ENCODE measurements around the gene CLIP3. TPM values are rescaled to one million over a fixed set of nuclear protein-coding genes. Genes with fewer than 3 reads are reported as not detected.

The CLIP3 gene, protein sequence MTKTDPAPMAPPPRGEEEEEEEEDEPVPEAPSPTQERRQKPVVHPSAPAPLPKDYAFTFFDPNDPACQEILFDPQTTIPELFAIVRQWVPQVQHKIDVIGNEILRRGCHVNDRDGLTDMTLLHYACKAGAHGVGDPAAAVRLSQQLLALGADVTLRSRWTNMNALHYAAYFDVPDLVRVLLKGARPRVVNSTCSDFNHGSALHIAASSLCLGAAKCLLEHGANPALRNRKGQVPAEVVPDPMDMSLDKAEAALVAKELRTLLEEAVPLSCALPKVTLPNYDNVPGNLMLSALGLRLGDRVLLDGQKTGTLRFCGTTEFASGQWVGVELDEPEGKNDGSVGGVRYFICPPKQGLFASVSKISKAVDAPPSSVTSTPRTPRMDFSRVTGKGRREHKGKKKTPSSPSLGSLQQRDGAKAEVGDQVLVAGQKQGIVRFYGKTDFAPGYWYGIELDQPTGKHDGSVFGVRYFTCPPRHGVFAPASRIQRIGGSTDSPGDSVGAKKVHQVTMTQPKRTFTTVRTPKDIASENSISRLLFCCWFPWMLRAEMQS
- total RNA-seq (10 to 100 TPM in 5 of 7 donors, 1 to 10 TPM in 2; 6.8 to 18.0 (median 13.5) TPM), polyA plus RNA-seq (1 to 10 TPM; 2.7 to 3.2 (median 3.1) TPM)
- long read RNA-seq, donor 1, transcript CLIP3-201 (14 exons, 3,370 nt): major isoform, 5 of 24 reads
- long read RNA-seq, donor 1, partial matches to known transcripts: 17 of 24 reads
- long read RNA-seq, donor 1, other reads (novel, unspliced or antisense): 0 of 24 reads
- long read RNA-seq, donor 2, partial matches to known transcripts: 0 of 3 reads
- long read RNA-seq, donor 2, other reads (novel, unspliced or antisense): 0 of 3 reads

DNA sequence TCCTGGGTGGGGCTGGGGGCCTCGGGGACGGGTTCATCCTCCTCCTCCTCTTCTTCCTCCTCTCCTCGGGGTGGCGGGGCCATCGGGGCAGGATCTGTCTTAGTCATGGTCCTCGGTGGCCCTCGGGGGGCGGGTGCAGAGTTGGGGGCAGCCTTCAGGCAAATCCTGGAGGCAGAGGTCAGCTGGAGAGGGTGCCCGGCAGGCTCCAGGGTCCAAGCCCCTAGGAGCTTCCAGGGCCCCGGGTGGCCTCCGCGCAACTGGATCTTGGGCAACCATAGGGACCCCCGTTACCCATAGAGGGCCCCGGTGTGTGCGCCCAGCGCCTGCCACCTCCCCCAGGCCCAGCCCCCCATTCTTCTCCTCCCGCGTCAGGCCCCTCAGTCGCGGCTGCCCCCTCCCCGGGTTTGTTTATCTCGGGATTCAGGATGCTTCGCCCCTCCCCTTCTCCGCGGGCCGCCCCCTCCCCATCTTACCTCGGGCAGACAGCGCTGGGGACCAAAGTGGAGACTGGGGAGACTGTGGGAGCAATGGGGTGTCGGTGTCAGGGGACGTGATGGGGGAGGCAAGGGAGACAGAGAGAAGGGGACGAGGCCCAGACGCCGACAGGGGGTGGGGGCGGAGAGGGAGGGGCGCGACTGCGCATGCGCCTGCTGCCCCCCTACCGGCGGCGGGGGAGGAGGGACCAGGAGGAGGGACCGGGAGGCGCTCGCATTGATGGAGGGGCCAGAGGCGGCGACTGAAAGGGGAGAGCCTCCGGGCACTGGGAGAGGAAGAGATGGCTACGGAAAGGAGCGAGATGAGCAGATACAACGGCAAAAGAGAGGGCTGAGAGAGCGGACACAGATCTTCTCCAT is at the start of gene CLIP3:
Gene CLIP3, minus strand, starts transcription at position 623 of the 854 bp plus-strand sequence. Its CDS starts 516 bp downstream, at position 107.
- WGBS, 5 donors: 5 to 8% (median 8%) methylated on average over 39 to 51 of the region's 51 CpGs
- no peaks in the 10 kb centered on the region for H3K9me3 ChIP-seq
- H3K27ac ChIP-seq: peak within 1 kb of the TSS in 6 of 8 donors; percentile 17 to 70 (median 55)
- DNase-seq: no peak
- peaks cover 0 to 14% (median 6%) of the 10 kb centered on the region in 6 donors for H3K4me1 ChIP-seq
- H3K4me3 ChIP-seq: peak within 1 kb of the TSS in 7 of 8 donors; percentile 4 to 62 (median 33)
- peaks cover 0 to 36% (median 0%) of the 10 kb centered on the region in 6 donors for H3K36me3 ChIP-seq
- intact Hi-C loops (cut with DNase I; ENCODE audit: low total_unique reads): no loop called here
- H3K27me3 ChIP-seq (replicated peaks in 1 of 7): peaks cover 0 to 16% (median 8%) of the 10 kb centered on the region in 7 donors
- TF ChIP-seq, protein P1, sequence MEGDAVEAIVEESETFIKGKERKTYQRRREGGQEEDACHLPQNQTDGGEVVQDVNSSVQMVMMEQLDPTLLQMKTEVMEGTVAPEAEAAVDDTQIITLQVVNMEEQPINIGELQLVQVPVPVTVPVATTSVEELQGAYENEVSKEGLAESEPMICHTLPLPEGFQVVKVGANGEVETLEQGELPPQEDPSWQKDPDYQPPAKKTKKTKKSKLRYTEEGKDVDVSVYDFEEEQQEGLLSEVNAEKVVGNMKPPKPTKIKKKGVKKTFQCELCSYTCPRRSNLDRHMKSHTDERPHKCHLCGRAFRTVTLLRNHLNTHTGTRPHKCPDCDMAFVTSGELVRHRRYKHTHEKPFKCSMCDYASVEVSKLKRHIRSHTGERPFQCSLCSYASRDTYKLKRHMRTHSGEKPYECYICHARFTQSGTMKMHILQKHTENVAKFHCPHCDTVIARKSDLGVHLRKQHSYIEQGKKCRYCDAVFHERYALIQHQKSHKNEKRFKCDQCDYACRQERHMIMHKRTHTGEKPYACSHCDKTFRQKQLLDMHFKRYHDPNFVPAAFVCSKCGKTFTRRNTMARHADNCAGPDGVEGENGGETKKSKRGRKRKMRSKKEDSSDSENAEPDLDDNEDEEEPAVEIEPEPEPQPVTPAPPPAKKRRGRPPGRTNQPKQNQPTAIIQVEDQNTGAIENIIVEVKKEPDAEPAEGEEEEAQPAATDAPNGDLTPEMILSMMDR (IDR thresholded peaks at IDR 0.05 in 8 of 11, conservative IDR thresholded peaks at IDR 0.05 in 3 of 11): peak in 1 of 11 experiments; percentile 27
- TF ChIP-seq POLR2A (IDR thresholded peaks at IDR 0.05) (no peak), POLR2AphosphoS5 (IDR thresholded peaks at IDR 0.05) (peak in 2 of 3 donors; percentile 59)

DNA sequence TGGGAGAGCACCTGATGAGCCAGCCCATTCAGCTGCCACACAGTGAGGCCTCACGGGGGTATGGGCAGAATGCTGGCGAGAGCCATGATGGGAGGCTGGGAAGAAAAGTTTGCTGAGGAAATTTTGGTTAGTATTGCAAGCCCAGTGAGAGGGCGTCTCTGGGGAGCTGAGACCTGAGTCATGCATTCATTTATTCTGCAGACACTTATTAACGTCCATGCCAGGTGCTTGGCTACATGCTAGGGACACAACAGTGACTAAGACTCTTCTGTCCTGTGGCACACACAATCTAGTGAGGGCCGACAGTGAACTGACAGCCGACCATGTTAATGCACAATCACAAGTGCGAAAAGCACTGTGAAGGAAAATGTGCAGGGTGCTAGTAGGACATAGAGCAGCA is 49.2 kb upstream of the CLIP3 start:
- DNase-seq: no peak
- H3K27ac ChIP-seq: no peak overlapping the region
- H3K36me3 ChIP-seq: peaks cover 0 to 74% (median 3%) of the 10 kb centered on the region in 6 donors
- no peak overlapping the region for H3K4me3 ChIP-seq
- no peaks in the 10 kb centered on the region for H3K9me3 ChIP-seq
- TF ChIP-seq, protein P1 (IDR thresholded peaks at IDR 0.05 in 8 of 11, conservative IDR thresholded peaks at IDR 0.05 in 3 of 11): no peak
- TF ChIP-seq POLR2A (IDR thresholded peaks at IDR 0.05) (no peak), POLR2AphosphoS5 (IDR thresholded peaks at IDR 0.05) (no peak)
- H3K27me3 ChIP-seq (replicated peaks in 1 of 7): no peaks in the 10 kb centered on the region
- H3K4me1 ChIP-seq: no peaks in the 10 kb centered on the region
- intact Hi-C loops (cut with DNase I; ENCODE audit: low total_unique reads): no loop called here
- WGBS, 5 donors: 94 to 98% (median 95%) methylated on average over 7 of the region's 7 CpGs

DNA sequence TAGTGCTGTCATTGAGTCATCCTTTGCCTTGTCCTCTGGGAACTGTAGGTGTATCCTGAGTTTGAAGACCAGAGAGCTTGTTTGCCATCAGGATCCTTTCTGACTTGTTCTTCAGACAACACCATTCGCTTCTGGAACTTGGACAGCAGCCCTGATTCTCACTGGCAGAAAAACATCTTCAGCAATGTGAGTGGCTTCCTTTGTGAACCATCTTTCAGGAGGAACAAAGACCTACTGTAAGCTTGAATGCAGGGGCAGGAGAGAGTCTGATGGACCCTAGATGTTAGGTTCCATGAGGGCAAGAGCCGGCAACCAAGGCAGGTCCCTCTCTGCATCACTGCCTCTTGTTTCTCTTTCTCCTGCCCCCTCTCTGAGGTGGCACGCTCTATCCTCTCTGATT is 48.7 kb upstream of the CLIP3 start:
- intact Hi-C loops (cut with DNase I; ENCODE audit: low total_unique reads): no loop called here
- no peak for DNase-seq
- Histone ChIP-seq H3K27me3 (replicated peaks in 1 of 7) (no peaks in the 10 kb centered on the region), H3K36me3 (peaks cover 0 to 69% (median 3%) of the 10 kb centered on the region in 6 donors), H3K4me1 (no peaks in the 10 kb centered on the region), H3K27ac (no peak overlapping the region), H3K9me3 (no peaks in the 10 kb centered on the region), H3K4me3 (no peak overlapping the region)
- TF ChIP-seq POLR2A (IDR thresholded peaks at IDR 0.05): no peak
- 88 to 100% (median 95%) methylated on average over 3 of the region's 3 CpGs for WGBS, 5 donors

DNA sequence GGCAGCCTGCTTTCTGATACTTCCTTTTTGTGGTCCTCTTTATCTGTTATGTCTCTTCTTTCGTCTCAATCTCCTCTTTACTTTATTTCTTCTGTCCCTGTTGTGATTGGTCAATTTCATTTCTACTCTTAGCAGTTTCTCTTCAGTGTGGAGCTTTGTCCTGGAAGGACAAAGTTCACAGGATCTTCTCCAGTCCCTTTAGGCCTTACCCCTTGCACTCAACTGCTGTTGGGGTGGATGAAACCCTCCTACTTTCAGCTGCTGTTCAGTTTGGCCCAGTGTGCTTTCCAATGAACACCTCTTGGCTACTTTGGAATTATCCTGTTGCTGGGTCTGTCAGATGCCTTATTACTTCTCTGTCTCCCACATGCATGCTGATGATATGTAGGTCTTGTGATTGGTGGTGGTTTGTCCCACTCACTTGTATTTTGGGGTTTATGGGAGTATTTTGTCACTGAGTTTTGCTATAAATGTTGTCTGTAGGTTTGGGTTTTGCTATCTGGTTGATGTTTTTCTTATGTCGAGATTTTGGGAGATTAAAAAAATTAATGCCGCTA is 46.8 kb upstream of the CLIP3 start:
- Histone ChIP-seq H3K4me3 (no peak overlapping the region), H3K27me3 (replicated peaks in 1 of 7) (no peaks in the 10 kb centered on the region), H3K36me3 (peaks cover 0 to 70% (median 3%) of the 10 kb centered on the region in 6 donors), H3K4me1 (no peaks in the 10 kb centered on the region), H3K27ac (no peak overlapping the region), H3K9me3 (no peaks in the 10 kb centered on the region)
- no peak for DNase-seq
- WGBS, 5 donors: 90 to 95% (median 92%) methylated on average over 3 of the region's 3 CpGs
- intact Hi-C loops (cut with DNase I; ENCODE audit: low total_unique reads): no loop called here
- TF ChIP-seq, protein P1 (IDR thresholded peaks at IDR 0.05 in 8 of 11, conservative IDR thresholded peaks at IDR 0.05 in 3 of 11): no peak
- TF ChIP-seq POLR2AphosphoS5 (IDR thresholded peaks at IDR 0.05): no peak
- no peak for TF ChIP-seq POLR2A (IDR thresholded peaks at IDR 0.05)
